HepG2 (cell line): ENCODE data around the gene CASP7. TPM values are rescaled to one million over a fixed set of nuclear protein-coding genes. Genes with fewer than 3 reads are reported as not detected.

ENCODE experiments used
- AGO1 ChIP-seq: fragments of 200-400 bp; formaldehyde crosslinking; IDR thresholded peaks from 2 replicates; pipeline ENCODE4 v1.6.1; 2017; ENCODE audit warnings: mild to moderate bottlenecking, low read depth, low read length, moderate library complexity; ENCODE audit not compliant: poor library complexity, severe bottlenecking
- EED ChIP-seq: sonication (generic); formaldehyde crosslinking; IDR thresholded peaks from 2 replicates; pipeline ENCODE4 v1.5.0; 2020; ENCODE audit warnings: mild to moderate bottlenecking, missing genetic modification reagents
- FOSL2 ChIP-seq: sonication (generic); formaldehyde crosslinking; IDR thresholded peaks from 2 replicates; pipeline ENCODE4 v1.4.0; 2020; ENCODE audit warnings: missing genetic modification reagents
- FOXP1 ChIP-seq, 2 experiments: fragments of 450-650 bp in 1 of 2; IDR thresholded peaks; 2 replicates each; pipeline ENCODE4 v1.6.1; 2017 to 2018; ENCODE audit warnings: antibody characterized with exemption in 1 of 2
- GMEB1 ChIP-seq: sonication (generic); formaldehyde crosslinking; IDR thresholded peaks from 2 replicates; pipeline ENCODE4 v1.5.1; 2020; ENCODE audit warnings: missing genetic modification reagents, mild to moderate bottlenecking, borderline replicate concordance
- HDAC6 ChIP-seq: fragments of 200-600 bp; sonication (generic); IDR thresholded peaks from 2 replicates; pipeline ENCODE4 v1.7.0; 2017; ENCODE audit warnings: mild to moderate bottlenecking, antibody characterized with exemption, low read length, low read depth
- IKZF4 ChIP-seq: sonication (generic); formaldehyde crosslinking; IDR thresholded peaks from 2 replicates; pipeline ENCODE4 v1.5.1; 2020; ENCODE audit warnings: borderline replicate concordance, mild to moderate bottlenecking, low read depth, missing genetic modification reagents; ENCODE audit errors: not compliant biosample characterization
- KAT7 ChIP-seq: IDR thresholded peaks from 2 replicates; pipeline ENCODE4 v1.6.1; 2018; ENCODE audit warnings: borderline replicate concordance, missing compliant biosample characterization
- KDM4B ChIP-seq: sonication (generic); formaldehyde crosslinking; IDR thresholded peaks from 2 replicates; pipeline ENCODE4 v1.4.0; 2020; ENCODE audit warnings: missing genetic modification reagents
- KDM5B ChIP-seq: sonication (generic); formaldehyde crosslinking; IDR thresholded peaks from 2 replicates; pipeline ENCODE4 v1.4.0; 2020; ENCODE audit warnings: missing genetic modification reagents, mild to moderate bottlenecking, borderline replicate concordance
- NFE2 ChIP-seq: sonication (generic); formaldehyde crosslinking; IDR thresholded peaks from 2 replicates; pipeline ENCODE4 v1.4.0; 2020; ENCODE audit warnings: missing genetic modification reagents
- NFE2L1 ChIP-seq: sonication (generic); formaldehyde crosslinking; IDR thresholded peaks from 2 replicates; pipeline ENCODE4 v1.4.0; 2020; ENCODE audit warnings: missing genetic modification reagents, mild to moderate bottlenecking, borderline replicate concordance
- PTBP1 ChIP-seq: fragments of 200-400 bp; formaldehyde crosslinking; IDR thresholded peaks from 2 replicates; pipeline ENCODE4 v1.6.1; 2018; ENCODE audit warnings: low read length, low read depth; ENCODE audit not compliant: poor library complexity, severe bottlenecking
- SAFB2 ChIP-seq: sonication (generic); formaldehyde crosslinking; IDR thresholded peaks from 2 replicates; pipeline ENCODE4 v1.5.1; 2020; ENCODE audit warnings: missing genetic modification reagents, low read depth, mild to moderate bottlenecking, borderline replicate concordance
- SIX4 ChIP-seq: sonication (generic); formaldehyde crosslinking; IDR thresholded peaks from 2 replicates; pipeline ENCODE4 v1.4.0; 2020; ENCODE audit warnings: missing genetic modification reagents
- SMARCC2 ChIP-seq: fragments of 450-650 bp; IDR thresholded peaks from 2 replicates; pipeline ENCODE4 v1.6.1; 2017; ENCODE audit warnings: antibody characterized with exemption, mild to moderate bottlenecking
- SUZ12 ChIP-seq: fragments of 150-350 bp; IDR thresholded peaks from 2 replicates; pipeline ENCODE4 v1.6.1; 2014; ENCODE audit warnings: low read depth, low read length
- TFE3 ChIP-seq: IDR thresholded peaks from 2 replicates; pipeline ENCODE4 v1.6.1; 2016
- ZNF513 ChIP-seq: sonication (generic); formaldehyde crosslinking; conservative IDR thresholded peaks from 2 replicates; pipeline ENCODE4 v1.5.0; 2020; ENCODE audit warnings: missing genetic modification reagents
- ZNF597 ChIP-seq: sonication (generic); formaldehyde crosslinking; IDR thresholded peaks from 2 replicates; pipeline ENCODE4 v1.5.0; 2020; ENCODE audit warnings: missing genetic modification reagents
- ZNF670 ChIP-seq: sonication (generic); formaldehyde crosslinking; IDR thresholded peaks from 2 replicates; pipeline ENCODE4 v1.8.0; 2022; ENCODE audit warnings: mild to moderate bottlenecking, missing genetic modification reagents, borderline replicate concordance
- ZSCAN5A ChIP-seq: sonication (generic); formaldehyde crosslinking; IDR thresholded peaks from 2 replicates; pipeline ENCODE4 v1.8.0; 2022; ENCODE audit warnings: mild to moderate bottlenecking, missing genetic modification reagents, borderline replicate concordance
- polyA plus RNA-seq, 8 experiments: library from polyadenylated mRNA; depleted of rRNA in 3 of 8; stranded (reverse) in 7 of 8; unstranded in 1 of 8; fragments of >200 nt; fragmentation: Illumina TruSeq in 4 of 8; extraction: Trizol in 4 of 8; gene quantifications; 2 replicates each; pipeline versions ENCODE4 v1.2.1 to v1.2.3, GENCODE V29; 2011 to 2016; ENCODE audit warnings: low read depth in 4 of 8, missing spikeins in 1 of 8, mixed read lengths in 1 of 8; ENCODE audit not compliant: insufficient read depth in 1 of 8
- total RNA-seq, 5 experiments: library from RNA; depleted of rRNA; stranded (reverse); fragments of >200 nt; fragmentation: Illumina TruSeq; extraction: Trizol; gene quantifications; 2 replicates each; pipeline ENCODE4 v1.2.3, GENCODE V29; 2016; ENCODE audit warnings: low read depth in 1 of 5

Gene CASP7
- total and polyA plus RNA-seq, 2 of the 13 experiments (the other 11 are each of a cell fraction or from before 2014, with no cell fraction given), result 11.9 to 39.3 TPM

GRCh38 chr10:113679463-113680189 lies at the start of gene CASP7 (continued):
- peak; percentile 18; the same call in 1 of the 2 replicates for TF ChIP-seq KDM5B
- no peak for TF ChIP-seq SAFB2
- TF ChIP-seq ZSCAN5A (CRISPR knock-in tag), result 0 out of 2 replicates have a peak, but pooled peaks have one; percentile 2
- TF ChIP-seq NFE2, result no peak
- TF ChIP-seq IKZF4, result no peak
- peak; percentile 84 for TF ChIP-seq KAT7 (CRISPR knock-in tag)
- TF ChIP-seq KDM4B, result no peak
- no peak for TF ChIP-seq FOSL2 (CRISPR knock-in tag)
- no peak for TF ChIP-seq HDAC6
- TF ChIP-seq NFE2L1 (CRISPR knock-in tag), result no peak
- TF ChIP-seq ZNF513 (CRISPR knock-in tag), result no peak
- TF ChIP-seq ZNF597 (CRISPR knock-in tag), result no peak
- TF ChIP-seq ZNF670 (CRISPR knock-in tag), result peak; percentile 81
- TF ChIP-seq EED, result no peak
- TF ChIP-seq GMEB1 (CRISPR knock-in tag), result no peak
- TF ChIP-seq SIX4, result peak; percentile 13; the same call in 1 of the 2 replicates
- TF ChIP-seq TFE3, result no peak
- TF ChIP-seq PTBP1, result no peak
- TF ChIP-seq AGO1, result no peak
- TF ChIP-seq SUZ12, result no peak
- no peak for TF ChIP-seq FOXP1 (IDR thresholded peaks at IDR 0.05)
- no peak for TF ChIP-seq FOXP1 (CRISPR knock-in tag; IDR thresholded peaks at IDR 0.05)
- TF ChIP-seq SMARCC2, result no peak
